Measurements from ENCODE around the gene P4HA2.

The P4HA2 gene

DNA sequence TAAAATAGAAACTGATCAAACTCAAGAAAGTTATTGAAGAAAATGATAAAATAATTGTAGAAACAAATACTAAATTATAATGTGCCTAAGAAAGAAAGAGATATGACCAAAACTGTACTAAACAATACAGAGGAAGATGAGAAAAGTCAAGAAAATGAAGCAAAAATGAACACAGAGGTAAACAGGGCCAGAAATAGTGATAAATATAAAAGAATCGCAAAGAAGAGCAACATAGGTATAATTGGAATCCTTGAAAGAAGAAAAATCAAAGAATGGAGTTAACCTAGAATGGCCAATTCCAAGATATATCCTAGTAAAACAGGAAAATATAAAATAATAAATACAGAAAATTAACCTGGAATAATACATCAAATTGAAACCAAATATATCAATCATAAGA lies 84.5 kb downstream of the P4HA2 start:
- no peak for DNase-seq (ENCODE audit: low read depth in 2 of 2)

DNA sequence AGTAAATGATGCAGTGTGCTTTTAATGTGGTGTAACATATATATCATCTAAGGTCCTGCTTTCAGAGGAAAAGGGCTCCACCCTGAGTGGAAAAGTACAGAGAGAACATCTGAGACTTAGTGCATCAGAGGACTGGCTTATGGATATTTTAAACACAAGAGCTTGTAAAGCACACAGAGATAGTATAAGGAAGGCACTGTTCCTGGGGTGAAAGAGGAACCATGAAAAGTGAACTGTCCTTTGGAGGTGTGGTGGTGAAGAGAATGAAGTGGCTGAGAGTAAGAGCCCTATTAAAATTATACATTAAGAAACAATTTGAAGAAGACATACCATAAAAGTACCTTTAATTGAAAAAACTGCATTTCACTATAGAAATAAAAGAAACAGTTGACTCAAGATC lies 85.2 kb downstream of the P4HA2 start:
- DNase-seq (ENCODE audit: low read depth in 2 of 2) = no peak
